ENCODE results near the gene CALCOCO1.

Gene CALCOCO1

DNA sequence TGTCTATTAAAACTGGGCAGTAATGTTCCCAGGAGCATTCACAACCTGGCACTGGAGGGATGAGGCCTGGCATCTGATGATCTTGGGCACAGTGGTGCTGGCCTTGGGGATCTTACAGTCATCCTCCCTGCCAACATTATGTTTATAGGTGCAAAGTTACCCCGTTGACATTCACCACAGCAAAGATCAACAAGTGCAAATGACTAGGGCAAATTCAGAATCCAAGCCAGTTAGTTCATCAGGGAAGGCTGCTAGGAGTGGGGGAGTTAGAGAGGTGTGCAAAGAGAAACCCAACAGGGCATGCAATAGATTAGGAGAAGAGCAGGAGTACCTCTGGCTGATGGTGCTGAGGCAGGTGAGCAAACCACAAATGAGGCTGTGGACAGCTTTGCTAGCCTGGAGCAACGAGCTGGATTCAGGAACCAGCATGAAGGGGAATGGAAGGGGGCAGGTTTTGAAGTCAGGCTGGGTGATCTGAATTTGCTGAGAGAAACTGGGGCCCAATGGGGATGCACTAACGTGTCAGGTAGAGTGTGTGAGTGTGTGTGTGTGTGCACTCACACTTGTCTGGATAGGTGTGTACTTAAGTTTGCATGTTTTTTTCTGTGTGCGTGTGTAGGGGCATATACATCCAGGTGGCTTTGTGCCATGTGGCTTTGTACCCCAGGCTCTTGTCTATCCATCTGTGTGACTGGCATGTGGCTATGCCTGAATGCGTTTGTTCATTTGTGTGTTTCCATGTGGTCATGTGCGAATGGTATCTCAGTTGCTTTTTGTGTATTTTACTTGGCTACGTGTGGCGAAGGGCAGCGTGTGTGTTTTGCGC, 22.9 kb upstream of the CALCOCO1 start:
- no peak for DNase-seq (ENCODE audit: low read depth in 1 of 2, low spot score in 1 of 2)
- H3K27ac ChIP-seq (replicated peaks) = no peak overlapping the region
- TF ChIP-seq CTCF (IDR thresholded peaks at IDR 0.05; ENCODE audit: insufficient read depth, low read length) (no peak), SPI1 (IDR thresholded peaks at IDR 0.05; ENCODE audit: borderline replicate concordance, low read depth) (no peak), POLR2AphosphoS5 (IDR thresholded peaks at IDR 0.05; ENCODE audit: low read depth) (no peak), GABPA (IDR thresholded peaks at IDR 0.05; ENCODE audit: low read depth) (no peak)
- TF ChIP-seq, protein P1, sequence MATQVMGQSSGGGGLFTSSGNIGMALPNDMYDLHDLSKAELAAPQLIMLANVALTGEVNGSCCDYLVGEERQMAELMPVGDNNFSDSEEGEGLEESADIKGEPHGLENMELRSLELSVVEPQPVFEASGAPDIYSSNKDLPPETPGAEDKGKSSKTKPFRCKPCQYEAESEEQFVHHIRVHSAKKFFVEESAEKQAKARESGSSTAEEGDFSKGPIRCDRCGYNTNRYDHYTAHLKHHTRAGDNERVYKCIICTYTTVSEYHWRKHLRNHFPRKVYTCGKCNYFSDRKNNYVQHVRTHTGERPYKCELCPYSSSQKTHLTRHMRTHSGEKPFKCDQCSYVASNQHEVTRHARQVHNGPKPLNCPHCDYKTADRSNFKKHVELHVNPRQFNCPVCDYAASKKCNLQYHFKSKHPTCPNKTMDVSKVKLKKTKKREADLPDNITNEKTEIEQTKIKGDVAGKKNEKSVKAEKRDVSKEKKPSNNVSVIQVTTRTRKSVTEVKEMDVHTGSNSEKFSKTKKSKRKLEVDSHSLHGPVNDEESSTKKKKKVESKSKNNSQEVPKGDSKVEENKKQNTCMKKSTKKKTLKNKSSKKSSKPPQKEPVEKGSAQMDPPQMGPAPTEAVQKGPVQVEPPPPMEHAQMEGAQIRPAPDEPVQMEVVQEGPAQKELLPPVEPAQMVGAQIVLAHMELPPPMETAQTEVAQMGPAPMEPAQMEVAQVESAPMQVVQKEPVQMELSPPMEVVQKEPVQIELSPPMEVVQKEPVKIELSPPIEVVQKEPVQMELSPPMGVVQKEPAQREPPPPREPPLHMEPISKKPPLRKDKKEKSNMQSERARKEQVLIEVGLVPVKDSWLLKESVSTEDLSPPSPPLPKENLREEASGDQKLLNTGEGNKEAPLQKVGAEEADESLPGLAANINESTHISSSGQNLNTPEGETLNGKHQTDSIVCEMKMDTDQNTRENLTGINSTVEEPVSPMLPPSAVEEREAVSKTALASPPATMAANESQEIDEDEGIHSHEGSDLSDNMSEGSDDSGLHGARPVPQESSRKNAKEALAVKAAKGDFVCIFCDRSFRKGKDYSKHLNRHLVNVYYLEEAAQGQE (IDR thresholded peaks at IDR 0.05; ENCODE audit: insufficient replicate concordance, low read depth) = no peak
- H3K4me3 ChIP-seq (replicated peaks; ENCODE audit: insufficient read depth, low read length) = no peak overlapping the region
- H3K27me3 ChIP-seq (ENCODE audit: insufficient read depth, poor library complexity, severe bottlenecking) = peaks cover 42% of the 10 kb centered on the region

DNA sequence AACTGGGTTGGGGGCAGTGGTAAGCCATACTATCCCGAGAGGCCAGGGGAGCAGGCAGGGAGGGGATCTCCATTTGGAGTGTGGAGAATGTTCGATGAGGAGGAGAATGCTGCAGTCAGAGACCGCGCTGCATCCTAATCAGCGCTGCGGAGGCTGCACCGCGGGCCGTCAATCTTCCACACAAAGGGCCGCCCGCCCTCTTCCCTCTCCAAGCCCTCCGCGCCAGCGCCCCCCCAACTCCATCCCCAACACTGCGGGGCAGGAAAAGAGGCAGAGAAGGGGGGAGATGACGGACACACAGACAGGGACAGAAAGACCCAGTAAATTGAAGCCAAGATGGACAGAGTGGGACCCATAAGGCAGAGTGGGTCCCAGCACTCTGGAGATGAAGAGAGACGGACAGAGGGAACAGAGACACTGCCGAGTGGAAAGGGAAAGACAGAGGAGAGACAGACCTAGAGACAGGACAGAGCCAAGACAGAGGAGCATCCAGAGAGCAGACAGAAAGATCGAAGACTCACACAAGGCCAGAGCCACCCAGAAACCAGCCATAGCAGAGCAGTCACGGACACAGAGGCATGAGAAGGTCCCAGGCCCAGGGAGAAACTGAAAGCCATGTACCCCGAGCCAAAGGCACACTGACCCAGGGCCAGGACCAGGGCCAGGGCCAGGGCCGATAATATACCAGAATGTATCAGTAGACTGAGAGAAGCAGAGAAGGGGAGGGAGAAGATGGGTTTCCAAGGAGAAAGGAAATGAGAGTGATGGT, 21.0 kb upstream of the CALCOCO1 start:
- peaks cover 46% of the 10 kb centered on the region for H3K27me3 ChIP-seq (ENCODE audit: insufficient read depth, poor library complexity, severe bottlenecking)
- no peak for DNase-seq (ENCODE audit: low read depth in 1 of 2, low spot score in 1 of 2)
- no peak overlapping the region for H3K4me3 ChIP-seq (replicated peaks; ENCODE audit: insufficient read depth, low read length)
- no peak overlapping the region for H3K27ac ChIP-seq (replicated peaks)
- no peak for TF ChIP-seq CTCF (IDR thresholded peaks at IDR 0.05; ENCODE audit: insufficient read depth, low read length)
- no peak for TF ChIP-seq POLR2AphosphoS5 (IDR thresholded peaks at IDR 0.05; ENCODE audit: low read depth)
- no peak for TF ChIP-seq SPI1 (IDR thresholded peaks at IDR 0.05; ENCODE audit: borderline replicate concordance, low read depth)
- TF ChIP-seq, protein P1 (IDR thresholded peaks at IDR 0.05; ENCODE audit: insufficient replicate concordance, low read depth) = no peak
- TF ChIP-seq GABPA (IDR thresholded peaks at IDR 0.05; ENCODE audit: low read depth) = no peak

DNA sequence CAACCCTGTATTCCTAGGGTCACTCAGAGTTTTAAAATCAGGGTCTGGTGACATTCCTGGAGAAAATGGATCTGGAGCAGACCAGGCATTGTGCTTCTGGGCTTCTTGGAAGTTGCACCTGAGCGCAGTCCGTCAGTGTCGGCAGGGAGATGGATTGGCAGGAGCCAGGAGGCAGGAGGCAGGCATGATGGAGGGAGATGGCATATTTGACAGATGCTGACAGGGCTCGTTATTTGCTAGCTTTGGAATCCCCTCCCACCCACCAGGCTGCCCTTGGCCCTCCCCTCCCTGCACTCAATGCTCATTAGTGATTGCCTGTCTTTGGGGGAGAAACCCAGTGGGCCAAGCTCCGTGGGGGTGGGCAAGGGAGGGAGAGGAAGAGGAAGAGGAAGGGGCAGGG, 19.8 kb upstream of the CALCOCO1 start:
- no peak overlapping the region for H3K4me3 ChIP-seq (replicated peaks; ENCODE audit: insufficient read depth, low read length)
- no peak overlapping the region for H3K27ac ChIP-seq (replicated peaks)
- H3K27me3 ChIP-seq (ENCODE audit: insufficient read depth, poor library complexity, severe bottlenecking) = peaks cover 40% of the 10 kb centered on the region
- TF ChIP-seq CTCF (IDR thresholded peaks at IDR 0.05; ENCODE audit: insufficient read depth, low read length) = no peak
- TF ChIP-seq, protein P1 (IDR thresholded peaks at IDR 0.05; ENCODE audit: insufficient replicate concordance, low read depth) = no peak
- no peak for DNase-seq (ENCODE audit: low read depth in 1 of 2, low spot score in 1 of 2)
